ENCODE results near the gene SYNCRIP. TPM values are rescaled to one million over a fixed set of nuclear protein-coding genes. Genes with fewer than 3 reads are reported as not detected.
"Not testable (repeated sequence)": the region's sequence is repeated elsewhere in the genome, so short reads cannot be mapped to it uniquely, and the experiment has no call there.

The SYNCRIP gene
- total RNA-seq, 1 experiment from 2014 or later, result 145 TPM

- H3K4me1 Mint-ChIP-seq (ENCODE audit: low read depth, unreplicated experiment), result peaks cover 40% of the 10 kb centered on the region
- H3K27ac Mint-ChIP-seq (ENCODE audit: unreplicated experiment), result peak overlapping the region; percentile 74
- H3K4me3 Mint-ChIP-seq (ENCODE audit: unreplicated experiment), result peak overlapping the region; percentile 99
- no TSS peak for BruUV-seq (replicated peaks)
- H3K9me3 ChIP-seq, result no peaks in the 10 kb centered on the region
- no peaks in the 10 kb centered on the region for H3K27me3 Mint-ChIP-seq (ENCODE audit: insufficient read depth, unreplicated experiment)
- CTCF ChIA-PET, result no interaction called here
- H3K27me3 ChIP-seq (replicated peaks; ENCODE audit: control insufficient read depth, insufficient read depth, low read length), result no peaks in the 10 kb centered on the region
- POLR2A ChIA-PET, result interaction anchor here (1.0 to 2.1 kb wide), 2 partner anchors 20 to 37 kb away, joined by 3 to 20 read pairs; no protein-coding TSS in a partner anchor
- intact Hi-C loops (cut with micrococcal nuclease; ENCODE audit: unreplicated experiment), result no loop called here
- DNase-seq, result no peak
- peaks cover 83% of the 10 kb centered on the region for H3K36me3 Mint-ChIP-seq (ENCODE audit: insufficient read depth, unreplicated experiment)
- peak overlapping the region; percentile 100 for H3K4me3 ChIP-seq (ENCODE audit: low read depth, low read length)
- no peak for TF ChIP-seq CTCF (IDR thresholded peaks at IDR 0.05; ENCODE audit: insufficient read depth in 1 of 2, low read depth in 1 of 2, low read length in 1 of 2, severe bottlenecking in 1 of 2, unreplicated experiment in 1 of 2)
- H3K4me1 ChIP-seq, result peaks cover 28% of the 10 kb centered on the region
- H3K36me3 ChIP-seq (ENCODE audit: control insufficient read depth, insufficient read depth, low read length), result no peaks in the 10 kb centered on the region; the same call in none of the 2 replicates
- H3K9me3 Mint-ChIP-seq (ENCODE audit: unreplicated experiment), result no peaks in the 10 kb centered on the region
Observed at GRCh38 chr6:85640821-85641220, 1.9 kb downstream of the SYNCRIP start.

- no peaks in the 10 kb centered on the region for H3K27me3 Mint-ChIP-seq (ENCODE audit: insufficient read depth, unreplicated experiment)
- no peak overlapping the region for H3K4me3 ChIP-seq (ENCODE audit: low read depth, low read length)
- H3K4me3 Mint-ChIP-seq (ENCODE audit: unreplicated experiment), result no peak overlapping the region
- H3K27me3 ChIP-seq (replicated peaks; ENCODE audit: control insufficient read depth, insufficient read depth, low read length), result no peaks in the 10 kb centered on the region
- CTCF ChIA-PET, result no interaction called here
- POLR2A ChIA-PET, result no interaction called here
- H3K9me3 Mint-ChIP-seq (ENCODE audit: unreplicated experiment), result no peaks in the 10 kb centered on the region
- peaks cover 33% of the 10 kb centered on the region for H3K4me1 Mint-ChIP-seq (ENCODE audit: low read depth, unreplicated experiment)
- no peaks in the 10 kb centered on the region; the same call in none of the 2 replicates for H3K36me3 ChIP-seq (ENCODE audit: control insufficient read depth, insufficient read depth, low read length)
- DNase-seq, result no peak
- peaks cover 96% of the 10 kb centered on the region for H3K36me3 Mint-ChIP-seq (ENCODE audit: insufficient read depth, unreplicated experiment)
- no TSS peak for BruUV-seq (replicated peaks)
- H3K4me1 ChIP-seq, result peaks cover 19% of the 10 kb centered on the region; the same call in 1 of the 2 replicates
- intact Hi-C loops (cut with micrococcal nuclease; ENCODE audit: unreplicated experiment), result no loop called here
- no peaks in the 10 kb centered on the region for H3K9me3 ChIP-seq
- TF ChIP-seq CTCF (IDR thresholded peaks at IDR 0.05; ENCODE audit: insufficient read depth in 1 of 2, low read depth in 1 of 2, low read length in 1 of 2, severe bottlenecking in 1 of 2, unreplicated experiment in 1 of 2), result no peak
- H3K27ac Mint-ChIP-seq (ENCODE audit: unreplicated experiment), result no peak overlapping the region
Observed at GRCh38 chr6:85637579-85637978, 5.1 kb downstream of the SYNCRIP start.

DNA sequence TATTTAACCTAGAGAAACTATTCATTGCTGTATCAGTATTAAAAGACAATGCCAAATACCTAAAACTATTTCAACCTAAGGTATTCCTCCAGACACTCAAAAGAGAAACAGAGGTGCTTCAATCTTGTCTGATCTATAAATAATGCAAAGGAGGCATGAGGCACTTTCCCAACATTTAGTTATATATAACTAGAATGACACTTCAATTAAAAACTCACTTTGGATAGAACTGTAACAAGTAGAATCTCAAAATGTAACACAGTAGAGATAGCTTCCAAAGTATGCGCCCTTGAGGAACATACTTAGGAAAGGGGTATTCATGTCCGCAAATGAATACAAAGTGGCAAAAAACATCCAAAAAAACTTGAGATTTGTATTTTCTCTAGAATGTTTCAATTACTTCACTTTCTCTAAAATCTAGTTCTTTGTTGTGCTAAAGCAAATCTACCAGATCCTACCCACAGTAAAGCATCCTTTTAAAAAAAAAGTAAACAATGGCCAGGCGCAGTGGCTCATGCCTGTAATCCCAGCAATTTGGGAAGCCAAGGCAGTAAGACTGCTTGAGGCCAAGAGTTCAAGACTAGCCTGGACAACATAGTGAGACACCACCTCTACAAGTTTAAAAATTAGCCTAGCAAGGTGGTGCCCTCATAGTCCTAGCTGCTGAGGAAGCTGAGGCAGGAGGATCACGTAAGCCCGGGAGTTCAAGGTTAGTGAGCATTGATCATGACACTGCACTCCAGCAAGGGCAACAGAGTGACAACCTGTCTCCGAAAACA lies 10.3 kb downstream of the SYNCRIP start:
- no peaks in the 10 kb centered on the region for H3K9me3 Mint-ChIP-seq (ENCODE audit: unreplicated experiment)
- H3K4me3 Mint-ChIP-seq (ENCODE audit: unreplicated experiment), result no peak overlapping the region
- Histone ChIP-seq H3K4me3 (ENCODE audit: low read depth, low read length) (no peak overlapping the region), H3K9me3 (no peaks in the 10 kb centered on the region), H3K36me3 (ENCODE audit: control insufficient read depth, insufficient read depth, low read length) (no peaks in the 10 kb centered on the region), H3K4me1 (0 out of 2 replicates have a peak, but pooled peaks cover 6% of the 10 kb centered on the region), H3K27me3 (replicated peaks; ENCODE audit: control insufficient read depth, insufficient read depth, low read length) (no peaks in the 10 kb centered on the region)
- no peaks in the 10 kb centered on the region for H3K27me3 Mint-ChIP-seq (ENCODE audit: insufficient read depth, unreplicated experiment)
- ChIA-PET CTCF (no interaction called here), POLR2A (interaction anchor here (1.6 kb wide), 1 partner anchor 11 kb away, joined by 7 read pairs; the partner anchor contains the start of gene SYNCRIP)
- H3K27ac Mint-ChIP-seq (ENCODE audit: unreplicated experiment), result no peak overlapping the region
- no peak for TF ChIP-seq CTCF (IDR thresholded peaks at IDR 0.05; ENCODE audit: insufficient read depth in 1 of 2, low read depth in 1 of 2, low read length in 1 of 2, severe bottlenecking in 1 of 2, unreplicated experiment in 1 of 2)
- intact Hi-C loops (cut with micrococcal nuclease; ENCODE audit: unreplicated experiment), result no loop called here
- DNase-seq, result no peak
- no TSS peak for BruUV-seq (replicated peaks)
- H3K36me3 Mint-ChIP-seq (ENCODE audit: insufficient read depth, unreplicated experiment), result peaks cover 96% of the 10 kb centered on the region
- peaks cover 6% of the 10 kb centered on the region for H3K4me1 Mint-ChIP-seq (ENCODE audit: low read depth, unreplicated experiment)

GRCh38 chr6:85631117-85631516 lies 11.6 kb downstream of the SYNCRIP start:
- H3K27me3 ChIP-seq (replicated peaks; ENCODE audit: control insufficient read depth, insufficient read depth, low read length); H3K4me1 Mint-ChIP-seq (ENCODE audit: low read depth, unreplicated experiment); H3K4me3 Mint-ChIP-seq (ENCODE audit: unreplicated experiment); H3K27ac Mint-ChIP-seq (ENCODE audit: unreplicated experiment); BruUV-seq (replicated peaks); H3K9me3 ChIP-seq; H3K27me3 Mint-ChIP-seq (ENCODE audit: insufficient read depth, unreplicated experiment); DNase-seq; H3K9me3 Mint-ChIP-seq (ENCODE audit: unreplicated experiment); intact Hi-C loops (cut with micrococcal nuclease; ENCODE audit: unreplicated experiment); H3K36me3 ChIP-seq (ENCODE audit: control insufficient read depth, insufficient read depth, low read length); H3K4me1 ChIP-seq; H3K4me3 ChIP-seq (ENCODE audit: low read depth, low read length): not testable (repeated sequence)
- ChIA-PET CTCF (interaction anchor here (0.7 kb wide), 1 partner anchor 16 kb away, joined by 3 read pairs; no protein-coding TSS in a partner anchor), POLR2A (interaction anchor here (1.6 kb wide), 1 partner anchor 12 kb away, joined by 7 read pairs; the partner anchor contains the start of gene SYNCRIP)
- peaks cover 96% of the 10 kb centered on the region for H3K36me3 Mint-ChIP-seq (ENCODE audit: insufficient read depth, unreplicated experiment)
